CD4-positive, alpha-beta T cell (primary cell): ENCODE results near the gene CFL1. TPM values are rescaled to one million over a fixed set of nuclear protein-coding genes. Genes with fewer than 3 reads are reported as not detected.

ENCODE experiments used
- ATAC-seq: fragments of 200-7000 bp; cut with Tn5 transposase; one replicate; pipeline ENCODE4 v1.10.0; 2022; ENCODE audit warnings: mild to moderate bottlenecking; ENCODE audit not compliant: poor library complexity
- CTCF ChIA-PET: fragments of 350-600 bp; sonication (Branson Sonifier 250); formaldehyde crosslinking; loops from one replicate; lab custom pipeline; 2021; ENCODE audit warnings: antibody characterized with exemption, inconsistent platforms; lab: Charles Lee
- POLR2A ChIA-PET: fragments of 350-600 bp; sonication (Branson Sonifier 250); formaldehyde crosslinking; loops from one replicate; lab custom pipeline; 2021; ENCODE audit warnings: antibody characterized with exemption, inconsistent platforms; lab: Charles Lee
- DNase-seq, 14 experiments: peaks; one replicate each; pipeline ENCODE4 v3.0.0-alpha.2; 2013 to 2020; ENCODE audit warnings: mixed read lengths in 2 of 14
- H3K27ac ChIP-seq, 2 donors: one replicate each; pipeline versions ENCODE4 v1.5.1 to v1.7.0; 2013; ENCODE audit warnings: low read length in 2 of 2, low read depth in 1 of 2, mild to moderate bottlenecking in 1 of 2
- H3K27me3 ChIP-seq, 2 experiments: 1 replicate in 1 of 2; 2 replicates in 1 of 2; pipeline versions ENCODE4 v1.6.1 to v1.7.0; 2013; ENCODE audit warnings: low read length in 2 of 2, control low read depth in 1 of 2, mild to moderate bottlenecking in 1 of 2, moderate library complexity in 1 of 2; ENCODE audit not compliant: insufficient read depth in 2 of 2, control insufficient read depth in 1 of 2
- H3K36me3 ChIP-seq: one replicate; pipeline ENCODE4 v1.6.1; 2013; ENCODE audit warnings: low read length, control low read depth; ENCODE audit not compliant: insufficient read depth
- H3K4me1 ChIP-seq: one replicate; pipeline ENCODE4 v1.6.1; 2013; ENCODE audit warnings: low read length, control low read depth; ENCODE audit not compliant: insufficient read depth
- H3K4me3 ChIP-seq: one replicate; pipeline ENCODE4 v1.5.1; 2013; ENCODE audit warnings: mild to moderate bottlenecking, low read length, moderate library complexity
- H3K9me3 ChIP-seq, 2 experiments: 1 replicate in 1 of 2; 2 replicates in 1 of 2; pipeline versions ENCODE4 v1.6.1 to v1.7.0; 2013; ENCODE audit warnings: low read length in 2 of 2, mild to moderate bottlenecking in 2 of 2, control low read depth in 1 of 2, moderate library complexity in 1 of 2; ENCODE audit not compliant: control insufficient read depth in 1 of 2, insufficient read depth in 1 of 2
- H3K27ac Mint-ChIP-seq: one replicate; pipeline ENCODE4 v1.8.0; 2020; ENCODE audit warnings: mixed read lengths
- H3K27me3 Mint-ChIP-seq: one replicate; pipeline ENCODE4 v1.8.0; 2021; ENCODE audit warnings: mixed read lengths
- H3K36me3 Mint-ChIP-seq: one replicate; pipeline ENCODE4 v1.8.0; 2021; ENCODE audit warnings: low read depth, mixed read lengths
- H3K4me1 Mint-ChIP-seq: one replicate; pipeline ENCODE4 v1.8.0; 2021; ENCODE audit warnings: low read depth, mixed read lengths
- H3K4me3 Mint-ChIP-seq: one replicate; pipeline ENCODE4 v1.8.0; 2020; ENCODE audit warnings: mild to moderate bottlenecking, mixed read lengths
- H3K9me3 Mint-ChIP-seq: one replicate; pipeline ENCODE4 v1.8.0; 2020; ENCODE audit warnings: mixed read lengths
- intact Hi-C, 2 experiments: fragments of 100-400 bp; cut with DNase I in 1 of 2; cut with micrococcal nuclease in 1 of 2; formaldehyde crosslinking; loops; one replicate each; pipeline versions ENCODE4 v1.15.1 to v1.9.0; 2023 to 2025; cut with DNase I, micrococcal nuclease
- total RNA-seq, 174 experiments: library from RNA in 2 of 174; stranded (reverse) in 2 of 174; gene quantifications; one replicate each; pipeline ENCODE4 v1.2.3 and lab custom pipeline; 2021 to 2026
- TF ChIP-seq, protein P1 (sequence below): fragments of 200-600 bp; IDR thresholded peaks from one replicate; pipeline ENCODE4 v1.8.0; 2022; ENCODE audit warnings: antibody characterized with exemption, mild to moderate bottlenecking

CFL1 gene
- total RNA-seq, 2 experiments from 2014 or later, result 322 to 331 TPM

DNA sequence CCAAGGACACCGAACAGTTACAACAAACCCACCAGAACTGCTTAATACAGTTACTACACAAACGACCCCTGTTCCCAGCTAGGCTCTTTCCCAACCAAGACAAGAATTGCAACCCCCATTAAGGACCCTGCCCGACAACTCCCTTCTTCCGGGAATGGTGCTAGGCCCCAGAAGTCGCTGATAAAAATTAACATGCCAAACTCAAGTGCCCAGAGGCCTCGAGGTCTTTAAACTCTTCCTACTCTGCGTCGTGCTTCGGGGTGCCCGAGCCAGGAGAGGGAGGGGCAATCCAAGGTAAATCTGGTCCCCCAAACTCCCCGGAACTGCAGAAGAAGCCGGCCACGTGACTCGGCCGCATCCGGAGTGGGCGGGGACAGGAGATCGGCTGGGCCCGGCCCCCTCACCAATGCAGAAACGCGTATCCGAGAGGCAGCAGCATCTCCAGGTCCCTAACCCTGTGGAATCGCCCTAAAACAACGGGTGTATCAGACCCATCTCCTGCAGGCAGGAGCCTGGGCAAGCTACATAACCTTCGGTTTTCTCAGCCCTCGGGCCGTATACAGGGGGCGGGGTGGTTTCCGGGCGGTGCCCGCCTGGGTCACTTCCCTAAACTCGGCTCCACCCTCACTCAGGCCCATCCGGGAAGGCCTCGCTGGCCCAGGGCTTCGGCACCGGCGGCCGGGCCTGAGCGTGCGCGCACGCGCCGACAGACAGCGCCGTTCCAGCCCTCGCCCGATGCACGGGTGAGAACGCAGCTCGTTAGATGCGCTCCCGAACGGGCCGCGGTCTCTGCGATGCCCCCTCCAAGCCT, 1.1 kb downstream of the CFL1 start:
- peaks cover 71% of the 10 kb centered on the region for H3K4me1 ChIP-seq
- peaks cover 87% of the 10 kb centered on the region for H3K36me3 Mint-ChIP-seq

DNA sequence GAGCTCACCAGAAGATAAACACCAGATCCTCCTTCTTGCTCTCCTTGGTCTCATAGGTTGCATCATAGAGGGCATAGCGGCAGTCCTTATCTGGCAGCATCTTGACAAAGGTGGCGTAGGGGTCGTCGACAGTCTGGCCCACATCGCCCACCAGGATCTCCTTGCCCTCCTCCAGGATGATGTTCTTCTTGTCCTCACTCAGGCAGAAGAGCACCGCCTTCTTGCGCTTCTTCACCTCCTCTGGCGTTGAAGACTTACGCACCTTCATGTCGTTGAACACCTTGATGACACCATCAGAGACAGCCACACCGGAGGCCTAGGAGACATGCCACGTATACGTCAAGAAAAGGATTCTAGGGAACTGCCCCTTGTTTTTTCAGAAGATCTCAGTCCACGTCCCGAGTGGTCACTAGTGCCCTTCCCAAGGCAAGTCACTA, 2.0 kb downstream of the CFL1 start:
- POLR2A ChIA-PET, result interaction anchor here (1.1 kb wide), 1 partner anchor 34 kb away, joined by 4 read pairs; the partner anchor contains the start of gene CCDC85B
- DNase-seq (peak in 2 of 14 experiments; percentile 23 to 31), ATAC-seq (no peak)
- Histone ChIP-seq H3K36me3 (peaks cover 57% of the 10 kb centered on the region), H3K27me3 (no peaks in the 10 kb centered on the region), H3K4me3 (peak overlapping the region; percentile 90), H3K4me1 (peaks cover 62% of the 10 kb centered on the region), H3K9me3 (peaks cover 6 to 21% of the 10 kb centered on the region in 2 experiments), H3K27ac (peak overlapping the region; percentile 52 to 64)
- Mint-ChIP-seq H3K36me3 (peaks cover 85% of the 10 kb centered on the region), H3K27me3 (no peaks in the 10 kb centered on the region), H3K27ac (peak overlapping the region; percentile 94), H3K4me3 (peak overlapping the region; percentile 84), H3K4me1 (peaks cover 48% of the 10 kb centered on the region), H3K9me3 (no peaks in the 10 kb centered on the region)
- intact Hi-C loops, result loop anchor here in 1 of 2 experiments (1.0 to 10.0 kb wide), 4 partner anchors 23 to 429 kb away; partner anchors contain the start of genes C11orf68, DRAP1, PCNX3 and SNX32
- CTCF ChIA-PET, result no interaction called here
- TF ChIP-seq, protein P1, sequence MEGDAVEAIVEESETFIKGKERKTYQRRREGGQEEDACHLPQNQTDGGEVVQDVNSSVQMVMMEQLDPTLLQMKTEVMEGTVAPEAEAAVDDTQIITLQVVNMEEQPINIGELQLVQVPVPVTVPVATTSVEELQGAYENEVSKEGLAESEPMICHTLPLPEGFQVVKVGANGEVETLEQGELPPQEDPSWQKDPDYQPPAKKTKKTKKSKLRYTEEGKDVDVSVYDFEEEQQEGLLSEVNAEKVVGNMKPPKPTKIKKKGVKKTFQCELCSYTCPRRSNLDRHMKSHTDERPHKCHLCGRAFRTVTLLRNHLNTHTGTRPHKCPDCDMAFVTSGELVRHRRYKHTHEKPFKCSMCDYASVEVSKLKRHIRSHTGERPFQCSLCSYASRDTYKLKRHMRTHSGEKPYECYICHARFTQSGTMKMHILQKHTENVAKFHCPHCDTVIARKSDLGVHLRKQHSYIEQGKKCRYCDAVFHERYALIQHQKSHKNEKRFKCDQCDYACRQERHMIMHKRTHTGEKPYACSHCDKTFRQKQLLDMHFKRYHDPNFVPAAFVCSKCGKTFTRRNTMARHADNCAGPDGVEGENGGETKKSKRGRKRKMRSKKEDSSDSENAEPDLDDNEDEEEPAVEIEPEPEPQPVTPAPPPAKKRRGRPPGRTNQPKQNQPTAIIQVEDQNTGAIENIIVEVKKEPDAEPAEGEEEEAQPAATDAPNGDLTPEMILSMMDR, result no peak

More for the DNA sequence above, 1.1 kb downstream of the CFL1 start:
- H3K27ac ChIP-seq, result peak overlapping the region; percentile 52 to 64
- H3K27ac Mint-ChIP-seq, result peak overlapping the region; percentile 94
- ATAC-seq (peak; percentile 12), DNase-seq (peak; percentile 73 to 91 (median 82))
- ChIA-PET CTCF (interaction anchor here (5.2 kb wide), 1 partner anchor 32 kb away, joined by 80 read pairs; the partner anchor contains the start of genes CCDC85B and FIBP), POLR2A (interaction anchor here (0.6 to 5.8 kb wide), 14 partner anchors 17 to 523 kb away, joined by 3 to 248 read pairs (median 5); partner anchors contain the start of genes BANF1, CCDC85B, DPF2 and EIF1AD)
- TF ChIP-seq, protein P1, result no peak
- peaks cover 0 to 12% of the 10 kb centered on the region in 2 experiments for H3K9me3 ChIP-seq
- H3K27me3 ChIP-seq, result no peaks in the 10 kb centered on the region
- H3K4me3 Mint-ChIP-seq, result peak overlapping the region; percentile 84
- H3K4me1 Mint-ChIP-seq, result peaks cover 52% of the 10 kb centered on the region
- no peaks in the 10 kb centered on the region for H3K27me3 Mint-ChIP-seq
- intact Hi-C loops, result loop anchor here in 1 of 2 experiments (1.0 to 10.0 kb wide), 4 partner anchors 24 to 428 kb away; partner anchors contain the start of genes C11orf68, DRAP1, PCNX3 and SNX32
- H3K36me3 ChIP-seq, result peaks cover 52% of the 10 kb centered on the region
- H3K4me3 ChIP-seq, result peak overlapping the region; percentile 90
- no peaks in the 10 kb centered on the region for H3K9me3 Mint-ChIP-seq
